Measurements from ENCODE around the gene TBC1D3E. TPM values are rescaled to one million over a fixed set of nuclear protein-coding genes. Genes with fewer than 3 reads are reported as not detected.
"Not testable (repeated sequence)": the region's sequence is repeated elsewhere in the genome, so short reads cannot be mapped to it uniquely, and the experiment has no call there.

Gene TBC1D3E
- total RNA-seq (0.26 TPM), polyA plus RNA-seq (0.06 TPM)

GRCh38 chr17:38127651-38128050 is at the start of gene TBC1D3E:
TSS of gene TBC1D3E (plus strand) at chr17:38127951. CDS start at chr17:38129496, 1,545 bp downstream.
- not testable (repeated sequence) for H3K4me1 ChIP-seq (ENCODE audit: insufficient read depth); H3K4me3 ChIP-seq (ENCODE audit: low read depth, low read length); H3K27ac ChIP-seq (ENCODE audit: low read depth); H3K36me3 ChIP-seq (ENCODE audit: insufficient read depth); DNase-seq (ENCODE audit: extremely low spot score)
- no CpG with 5 or more reads among the region's 9 CpGs for WGBS

- not testable (repeated sequence) for DNase-seq (ENCODE audit: extremely low spot score); H3K36me3 ChIP-seq (ENCODE audit: insufficient read depth); H3K4me1 ChIP-seq (ENCODE audit: insufficient read depth); H3K4me3 ChIP-seq (ENCODE audit: low read depth, low read length); H3K27ac ChIP-seq (ENCODE audit: low read depth)
- WGBS: no CpG with 5 or more reads among the region's 1 CpG
Measured at GRCh38 chr17:38087344-38087743, 40.4 kb upstream of the TBC1D3E start.

GRCh38 chr17:38088120-38088519 is 39.6 kb upstream of the TBC1D3E start:
- 82% methylated on average over 5 of the region's 10 CpGs for WGBS
- H3K4me1 ChIP-seq (ENCODE audit: insufficient read depth); H3K36me3 ChIP-seq (ENCODE audit: insufficient read depth); H3K4me3 ChIP-seq (ENCODE audit: low read depth, low read length); H3K27ac ChIP-seq (ENCODE audit: low read depth); DNase-seq (ENCODE audit: extremely low spot score): not testable (repeated sequence)

GRCh38 chr17:38094059-38094694 is 33.6 kb upstream of the TBC1D3E start:
- H3K27ac ChIP-seq (ENCODE audit: low read depth); H3K36me3 ChIP-seq (ENCODE audit: insufficient read depth): not testable (repeated sequence)

GRCh38 chr17:38099262-38099661 is 28.5 kb upstream of the TBC1D3E start:
- not testable (repeated sequence) for DNase-seq (ENCODE audit: extremely low spot score); H3K27ac ChIP-seq (ENCODE audit: low read depth); H3K4me3 ChIP-seq (ENCODE audit: low read depth, low read length); H3K36me3 ChIP-seq (ENCODE audit: insufficient read depth); H3K4me1 ChIP-seq (ENCODE audit: insufficient read depth)
- WGBS: no CpG with 5 or more reads among the region's 1 CpG

More at GRCh38 chr17:38094059-38094694, 33.6 kb upstream of the TBC1D3E start:
- no CpG with 5 or more reads among the region's 2 CpGs for WGBS
- not testable (repeated sequence) for H3K4me3 ChIP-seq (ENCODE audit: low read depth, low read length); H3K4me1 ChIP-seq (ENCODE audit: insufficient read depth); DNase-seq (ENCODE audit: extremely low spot score)

GRCh38 chr17:38119829-38120228 is 7.9 kb upstream of the TBC1D3E start:
- H3K4me3 ChIP-seq (ENCODE audit: low read depth, low read length); H3K27ac ChIP-seq (ENCODE audit: low read depth); H3K36me3 ChIP-seq (ENCODE audit: insufficient read depth); H3K4me1 ChIP-seq (ENCODE audit: insufficient read depth); DNase-seq (ENCODE audit: extremely low spot score): not testable (repeated sequence)
- no CpG with 5 or more reads among the region's 1 CpG for WGBS

GRCh38 chr17:38134860-38135259 is 7.1 kb downstream of the TBC1D3E start:
- not testable (repeated sequence) for H3K4me3 ChIP-seq (ENCODE audit: low read depth, low read length); DNase-seq (ENCODE audit: extremely low spot score); H3K4me1 ChIP-seq (ENCODE audit: insufficient read depth); H3K36me3 ChIP-seq (ENCODE audit: insufficient read depth); H3K27ac ChIP-seq (ENCODE audit: low read depth)
- 98% methylated on average over 8 of the region's 16 CpGs for WGBS

Small RNA genes lying within 50 kb of the gene (small RNA-seq; reads per million reads assigned to genes)
- gene RF00019 (not detected), gene RNA5SP526 (not detected)

Other genes starting within 250 kb of the TBC1D3E start
- gene TBC1D3K, start 203.5 kb upstream of the TBC1D3E start, total RNA-seq: not detected
- not detected for gene TBC1D3K, start 203.5 kb upstream of the TBC1D3E start, polyA plus RNA-seq
- 3.9 TPM for gene TBC1D3L, start 138.9 kb upstream of the TBC1D3E start, total RNA-seq
- gene TBC1D3L, start 138.9 kb upstream of the TBC1D3E start, polyA plus RNA-seq: 5.7 TPM
- gene TBC1D3D, start 124.0 kb upstream of the TBC1D3E start, total RNA-seq: 3.0 TPM
- 2.0 TPM for gene TBC1D3D, start 124.0 kb upstream of the TBC1D3E start, polyA plus RNA-seq
- gene TBC1D3C, start 59.3 kb upstream of the TBC1D3E start, total RNA-seq: 1.0 TPM
- 1.9 TPM for gene TBC1D3C, start 59.3 kb upstream of the TBC1D3E start, polyA plus RNA-seq
- gene TBC1D3, start 64.6 kb downstream of the TBC1D3E start, total RNA-seq: not detected
- 0.06 TPM for gene TBC1D3, start 64.6 kb downstream of the TBC1D3E start, polyA plus RNA-seq
- 26.9 TPM for gene MRPL45, start 169.2 kb downstream of the TBC1D3E start, total RNA-seq
- gene MRPL45, start 169.2 kb downstream of the TBC1D3E start, polyA plus RNA-seq: 33.9 TPM
- 0.11 TPM for gene GPR179, start 216.0 kb downstream of the TBC1D3E start, total RNA-seq
- gene GPR179, start 216.0 kb downstream of the TBC1D3E start, polyA plus RNA-seq: 0.04 TPM
- 18.0 TPM for gene SOCS7, start 223.9 kb downstream of the TBC1D3E start, total RNA-seq
- 9.2 TPM for gene SOCS7, start 223.9 kb downstream of the TBC1D3E start, polyA plus RNA-seq